ENCODE results near the gene PRIM1. TPM values are rescaled to one million over a fixed set of nuclear protein-coding genes. Genes with fewer than 3 reads are reported as not detected.
"Not testable (repeated sequence)": the region's sequence is repeated elsewhere in the genome, so short reads cannot be mapped to it uniquely, and the experiment has no call there.

The PRIM1 gene
- 13.0 to 13.2 TPM (median 13.2 TPM) in 3 replicates for total RNA-seq

- peak; percentile 35 for TF ChIP-seq CTCF (IDR thresholded peaks at IDR 0.05; ENCODE audit: unreplicated experiment)
- peak; percentile 66 to 79 for DNase-seq (ENCODE audit: low spot score in 2 of 2, unreplicated experiment in 2 of 2)
- no peaks in the 10 kb centered on the region for H3K36me3 Mint-ChIP-seq
- no peaks in the 10 kb centered on the region for H3K27me3 Mint-ChIP-seq (ENCODE audit: low read depth)
- H3K4me1 Mint-ChIP-seq, result peaks cover 15% of the 10 kb centered on the region
- H3K9me3 Mint-ChIP-seq, result no peaks in the 10 kb centered on the region
- H3K27ac Mint-ChIP-seq, result peak within 1 kb of the TSS; percentile 67
- peak within 1 kb of the TSS; percentile 93 for H3K4me3 Mint-ChIP-seq
Measured at GRCh38 chr12:56751712-56752598, at the start of gene PRIM1. PRIM1 (minus strand) TSS chr12:56752323; CDS start chr12:56752298, 25 bp downstream.

- H3K27ac Mint-ChIP-seq, result no peak overlapping the region
- no peaks in the 10 kb centered on the region for H3K27me3 Mint-ChIP-seq (ENCODE audit: low read depth)
- no peak for DNase-seq (ENCODE audit: low spot score in 2 of 2, unreplicated experiment in 2 of 2)
- H3K9me3 Mint-ChIP-seq, result peaks cover 10% of the 10 kb centered on the region
- no peaks in the 10 kb centered on the region for H3K36me3 Mint-ChIP-seq
- no peak for TF ChIP-seq CTCF (IDR thresholded peaks at IDR 0.05; ENCODE audit: unreplicated experiment)
- no peak overlapping the region for H3K4me3 Mint-ChIP-seq
- H3K4me1 Mint-ChIP-seq, result no peaks in the 10 kb centered on the region
Measured at GRCh38 chr12:56800221-56800620, 48.1 kb upstream of the PRIM1 start.

GRCh38 chr12:56799345-56799744, 47.2 kb upstream of the PRIM1 start:
- H3K4me1 Mint-ChIP-seq; H3K36me3 Mint-ChIP-seq; H3K27ac Mint-ChIP-seq; H3K4me3 Mint-ChIP-seq; H3K9me3 Mint-ChIP-seq; DNase-seq (ENCODE audit: low spot score in 2 of 2, unreplicated experiment in 2 of 2); H3K27me3 Mint-ChIP-seq (ENCODE audit: low read depth): not testable (repeated sequence)

GRCh38 chr12:56795791-56796190, 43.7 kb upstream of the PRIM1 start:
- not testable (repeated sequence) for H3K27me3 Mint-ChIP-seq (ENCODE audit: low read depth); H3K9me3 Mint-ChIP-seq; DNase-seq (ENCODE audit: low spot score in 2 of 2, unreplicated experiment in 2 of 2); H3K4me1 Mint-ChIP-seq; H3K27ac Mint-ChIP-seq; H3K4me3 Mint-ChIP-seq; H3K36me3 Mint-ChIP-seq

GRCh38 chr12:56795046-56795562, 43.0 kb upstream of the PRIM1 start:
- not testable (repeated sequence) for H3K9me3 Mint-ChIP-seq; DNase-seq (ENCODE audit: low spot score in 2 of 2, unreplicated experiment in 2 of 2); H3K4me3 Mint-ChIP-seq; H3K4me1 Mint-ChIP-seq; H3K27me3 Mint-ChIP-seq (ENCODE audit: low read depth); H3K36me3 Mint-ChIP-seq; H3K27ac Mint-ChIP-seq

- H3K4me3 Mint-ChIP-seq; H3K27me3 Mint-ChIP-seq (ENCODE audit: low read depth); H3K36me3 Mint-ChIP-seq; H3K27ac Mint-ChIP-seq; DNase-seq (ENCODE audit: low spot score in 2 of 2, unreplicated experiment in 2 of 2); H3K9me3 Mint-ChIP-seq; H3K4me1 Mint-ChIP-seq: not testable (repeated sequence)
Measured at GRCh38 chr12:56793124-56793523, 41.0 kb upstream of the PRIM1 start.

GRCh38 chr12:56792678-56793077, 40.6 kb upstream of the PRIM1 start:
- Mint-ChIP-seq H3K4me3 (no peak overlapping the region), H3K27me3 (ENCODE audit: low read depth) (no peaks in the 10 kb centered on the region), H3K4me1 (no peaks in the 10 kb centered on the region), H3K27ac (no peak overlapping the region), H3K36me3 (peaks cover 2% of the 10 kb centered on the region), H3K9me3 (no peaks in the 10 kb centered on the region)
- no peak for TF ChIP-seq CTCF (IDR thresholded peaks at IDR 0.05; ENCODE audit: unreplicated experiment)
- DNase-seq (ENCODE audit: low spot score in 2 of 2, unreplicated experiment in 2 of 2), result no peak

GRCh38 chr12:56789429-56789828, 37.3 kb upstream of the PRIM1 start:
- H3K4me1 Mint-ChIP-seq; H3K27ac Mint-ChIP-seq; H3K36me3 Mint-ChIP-seq; H3K9me3 Mint-ChIP-seq; H3K4me3 Mint-ChIP-seq; DNase-seq (ENCODE audit: low spot score in 2 of 2, unreplicated experiment in 2 of 2); H3K27me3 Mint-ChIP-seq (ENCODE audit: low read depth): not testable (repeated sequence)
